HG03196 (cell line): ENCODE results near the gene NWD2.

ENCODE experiments used
- ATAC-seq: cut with Tn5 transposase; IDR thresholded peaks from one replicate; pipeline ENCODE4 v1.9.1; 2021; ENCODE audit not compliant: unreplicated experiment

NWD2 gene

GRCh38 chr4:37436546-37436945 lies 192.0 kb downstream of the NWD2 start:
- ATAC-seq: no peak

DNA sequence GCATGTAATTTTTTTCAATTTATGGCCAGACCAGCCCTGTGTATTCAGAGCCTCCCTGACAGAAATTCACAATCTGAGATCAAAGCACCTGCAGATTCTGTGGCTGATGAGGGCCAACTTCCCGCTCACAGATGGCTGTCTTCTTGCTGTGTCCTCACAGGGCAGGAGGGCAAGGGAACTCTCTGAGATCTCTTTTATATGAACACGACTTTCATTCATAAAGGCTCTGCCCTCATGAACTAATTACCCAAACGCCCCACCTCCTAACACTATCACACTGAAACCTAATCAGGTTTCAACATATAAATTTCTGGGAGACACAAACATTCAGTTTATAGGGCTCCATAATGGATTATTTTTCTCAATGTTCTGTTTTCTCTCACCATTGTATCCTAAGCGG lies 192.6 kb downstream of the NWD2 start:
- no peak for ATAC-seq

DNA sequence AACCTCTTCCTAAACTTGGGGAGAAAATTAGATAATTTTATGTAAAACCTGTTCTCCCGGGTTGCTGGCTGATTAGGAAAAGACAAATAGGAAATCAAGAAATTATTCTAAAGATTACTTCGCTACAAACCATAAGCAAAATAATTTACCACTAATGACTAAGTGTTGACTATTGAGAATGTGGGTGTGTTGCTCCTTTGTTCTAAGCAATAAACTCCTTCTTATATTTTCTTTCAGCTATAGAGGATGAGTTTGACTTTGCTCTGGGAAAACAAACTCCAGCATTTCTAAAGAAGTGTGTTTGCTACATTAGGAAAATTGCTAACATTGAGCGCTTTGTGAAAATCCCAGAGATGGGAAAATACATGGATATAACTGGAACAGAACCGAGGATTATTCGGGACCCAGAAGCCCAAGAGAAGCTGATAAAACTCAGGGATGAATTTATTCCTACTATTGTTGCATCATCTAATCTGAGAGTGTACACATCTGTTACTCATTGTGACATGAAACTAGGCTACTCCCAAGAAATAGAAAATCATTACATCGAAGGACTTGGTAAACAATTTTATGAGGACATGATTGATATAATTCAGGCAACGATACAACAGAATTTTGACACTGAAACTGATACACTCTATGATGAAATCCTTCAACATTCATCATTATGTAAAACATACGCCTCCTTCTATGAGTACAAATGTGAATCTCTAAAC lies 194.2 kb downstream of the NWD2 start:
- no peak for ATAC-seq

- no peak for ATAC-seq
Measured at GRCh38 chr4:37439809-37440474, 195.4 kb downstream of the NWD2 start.

DNA sequence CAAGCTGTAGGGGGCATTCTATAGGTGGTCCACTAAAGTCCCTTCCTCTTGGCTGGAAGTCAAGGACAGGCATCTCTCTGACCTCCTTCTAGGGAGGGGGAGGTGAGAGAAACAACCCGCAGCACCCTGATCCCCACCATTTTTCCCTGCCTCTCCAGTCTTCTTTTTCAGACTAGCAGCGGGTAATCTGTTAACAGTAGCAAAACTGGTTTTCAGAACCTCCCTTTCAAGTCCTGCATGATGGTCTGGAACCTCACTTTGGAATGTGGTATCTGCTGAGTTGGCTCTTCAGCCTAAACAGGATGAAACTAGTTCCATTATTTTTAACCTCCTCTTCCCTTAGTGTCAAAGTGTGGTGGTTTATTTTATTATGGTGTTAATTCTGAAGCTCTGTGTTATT lies 196.0 kb downstream of the NWD2 start:
- no peak for ATAC-seq

- ATAC-seq: no peak
Measured at GRCh38 chr4:37441231-37442061, 196.9 kb downstream of the NWD2 start.

DNA sequence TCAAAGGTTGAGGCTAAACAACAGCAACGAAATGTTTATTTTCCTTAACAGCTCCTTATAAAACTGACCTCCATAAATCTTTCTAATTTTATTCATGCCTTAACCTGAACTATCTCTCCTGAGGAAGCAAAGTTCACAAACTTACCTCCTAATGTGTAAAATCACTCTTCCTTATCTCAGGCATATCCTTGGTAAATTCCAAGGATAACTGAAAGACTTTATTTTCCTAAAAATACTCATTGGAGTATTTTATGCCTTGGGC lies 197.4 kb downstream of the NWD2 start:
- no peak for ATAC-seq

- no peak for ATAC-seq
Measured at GRCh38 chr4:37443137-37443536, 198.6 kb downstream of the NWD2 start.

DNA sequence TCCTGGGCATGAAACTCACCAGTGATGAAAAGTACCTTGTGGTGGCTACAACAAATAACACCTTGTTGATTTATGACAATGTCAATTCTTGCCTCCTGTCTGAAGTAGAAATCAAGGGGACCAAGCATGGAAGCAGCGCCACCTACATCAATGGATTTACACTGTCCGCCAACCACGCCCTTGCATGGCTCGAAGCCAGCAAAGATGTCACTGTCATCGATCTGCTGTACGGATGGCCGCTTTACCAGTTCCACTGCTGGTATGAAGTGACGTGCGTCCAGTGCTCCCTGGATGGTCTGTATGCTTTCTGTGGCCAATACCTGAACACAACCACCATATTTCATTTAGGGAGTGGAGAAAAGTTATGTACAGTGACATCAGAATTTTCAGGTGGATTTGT lies 200.5 kb downstream of the NWD2 start:
- ATAC-seq: no peak

DNA sequence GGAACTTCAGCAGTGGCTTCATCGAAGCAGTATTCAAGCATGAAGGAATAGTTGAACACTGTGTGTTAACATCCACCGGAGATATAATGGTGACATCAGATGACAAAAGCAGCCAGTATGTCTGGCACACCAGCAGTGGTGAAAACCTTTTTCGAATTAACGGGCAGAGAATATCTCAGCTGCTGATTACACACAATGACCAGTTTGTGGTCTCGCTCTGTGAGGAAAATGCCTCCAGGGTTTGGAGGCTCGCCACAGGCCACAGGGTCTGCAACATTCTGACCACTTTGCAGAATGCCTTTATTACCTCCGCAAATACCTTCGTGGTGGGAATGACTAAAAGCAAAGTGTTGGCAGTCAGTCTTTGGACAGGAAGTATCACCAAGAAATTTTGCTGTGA lies 201.5 kb downstream of the NWD2 start:
- ATAC-seq: no peak

DNA sequence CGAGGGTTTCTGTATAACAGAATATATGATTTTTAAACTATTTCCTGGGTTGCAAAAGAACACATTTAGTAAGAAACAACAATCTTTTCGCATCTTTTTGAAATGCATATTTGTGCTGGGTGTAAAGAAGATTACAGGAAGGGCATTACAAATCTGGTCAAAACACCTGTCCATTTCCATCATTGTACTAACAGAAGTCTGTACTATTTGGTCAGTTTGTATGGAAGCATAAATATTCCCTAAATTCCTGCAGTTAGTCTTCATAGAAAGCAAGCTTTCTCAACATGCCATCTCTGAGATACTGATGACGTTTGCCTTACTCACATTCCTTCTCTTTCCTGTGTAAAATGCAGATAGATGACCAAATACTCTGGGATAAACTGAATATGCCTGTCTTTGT lies 203.3 kb downstream of the NWD2 start:
- no peak for ATAC-seq

DNA sequence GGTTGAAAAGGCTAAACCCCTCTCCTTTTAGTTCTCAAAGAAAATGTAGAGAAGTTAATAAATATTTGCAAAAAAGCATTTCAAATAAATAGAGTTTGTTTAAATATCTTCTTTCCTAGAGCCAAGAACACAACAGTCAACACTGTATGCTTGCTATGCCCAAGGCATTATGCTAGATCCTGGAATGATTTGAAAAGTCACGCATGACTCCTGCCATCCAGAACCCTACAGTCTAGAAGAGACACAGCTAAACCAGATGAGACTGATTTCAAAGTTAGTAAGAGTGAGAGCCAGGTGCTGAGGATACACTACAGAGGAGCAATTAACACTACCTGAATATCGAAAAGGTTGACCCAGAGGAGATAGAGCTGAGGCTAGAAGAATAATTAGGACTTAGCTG lies 205.8 kb downstream of the NWD2 start:
- no peak for ATAC-seq

GRCh38 chr4:37450911-37451310 lies 206.4 kb downstream of the NWD2 start:
- ATAC-seq: no peak

DNA sequence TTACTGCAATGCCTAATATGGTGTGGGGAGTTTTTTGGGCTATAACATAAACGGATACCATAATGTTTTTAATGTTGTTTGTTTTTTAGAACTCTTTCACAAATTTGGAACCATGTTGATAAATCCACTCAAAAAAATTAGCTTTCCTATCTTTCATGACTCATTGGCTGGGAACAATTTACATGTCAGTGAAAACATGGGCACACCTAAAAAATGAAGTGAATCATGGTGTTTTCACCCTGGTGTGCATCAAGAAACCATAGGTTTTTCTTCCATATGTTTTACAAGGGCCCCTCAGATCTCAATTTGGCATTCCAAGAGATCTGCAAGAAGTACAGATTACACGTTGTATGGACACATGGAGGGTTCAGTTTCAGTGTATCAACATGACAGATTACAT lies 207.1 kb downstream of the NWD2 start:
- ATAC-seq: no peak

- ATAC-seq: peak; percentile 77
Measured at GRCh38 chr4:37452952-37453280, 208.4 kb downstream of the NWD2 start.

DNA sequence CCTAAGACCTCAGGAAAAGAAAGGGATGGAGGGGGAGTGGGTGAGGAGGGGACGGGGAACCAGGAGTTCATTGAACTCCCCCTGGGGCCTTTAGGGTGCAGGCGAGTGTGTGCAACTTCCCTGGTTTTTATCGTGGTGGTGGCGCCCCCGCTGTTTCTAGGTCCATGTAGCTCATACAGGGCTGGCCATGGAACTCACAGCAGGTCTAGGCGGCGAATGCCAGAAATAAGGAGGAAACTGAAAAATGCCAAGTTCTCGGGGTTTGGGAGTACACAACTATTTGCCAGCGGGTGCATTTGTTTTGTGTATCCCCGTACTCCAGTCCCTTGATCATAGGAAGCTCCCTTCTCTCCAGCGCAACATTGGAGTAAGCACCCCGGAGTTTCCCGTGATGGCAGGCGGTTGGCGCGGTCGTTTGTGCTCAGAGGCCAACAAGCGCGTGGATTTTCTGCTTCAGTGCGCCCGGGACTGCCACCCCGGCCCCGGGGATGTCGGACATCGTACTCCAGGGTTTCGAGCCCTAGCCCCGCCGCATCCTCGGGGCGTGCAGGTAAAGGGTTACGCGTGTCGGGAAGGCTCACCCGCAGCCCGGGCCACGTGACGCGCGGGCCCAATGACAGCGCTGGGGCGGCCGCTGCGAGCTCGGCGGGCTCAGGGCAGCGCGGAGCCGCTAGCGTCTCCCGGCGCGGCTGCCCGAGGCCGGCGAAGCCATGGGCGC lies 208.9 kb downstream of the NWD2 start:
- peak; percentile 53 for ATAC-seq

DNA sequence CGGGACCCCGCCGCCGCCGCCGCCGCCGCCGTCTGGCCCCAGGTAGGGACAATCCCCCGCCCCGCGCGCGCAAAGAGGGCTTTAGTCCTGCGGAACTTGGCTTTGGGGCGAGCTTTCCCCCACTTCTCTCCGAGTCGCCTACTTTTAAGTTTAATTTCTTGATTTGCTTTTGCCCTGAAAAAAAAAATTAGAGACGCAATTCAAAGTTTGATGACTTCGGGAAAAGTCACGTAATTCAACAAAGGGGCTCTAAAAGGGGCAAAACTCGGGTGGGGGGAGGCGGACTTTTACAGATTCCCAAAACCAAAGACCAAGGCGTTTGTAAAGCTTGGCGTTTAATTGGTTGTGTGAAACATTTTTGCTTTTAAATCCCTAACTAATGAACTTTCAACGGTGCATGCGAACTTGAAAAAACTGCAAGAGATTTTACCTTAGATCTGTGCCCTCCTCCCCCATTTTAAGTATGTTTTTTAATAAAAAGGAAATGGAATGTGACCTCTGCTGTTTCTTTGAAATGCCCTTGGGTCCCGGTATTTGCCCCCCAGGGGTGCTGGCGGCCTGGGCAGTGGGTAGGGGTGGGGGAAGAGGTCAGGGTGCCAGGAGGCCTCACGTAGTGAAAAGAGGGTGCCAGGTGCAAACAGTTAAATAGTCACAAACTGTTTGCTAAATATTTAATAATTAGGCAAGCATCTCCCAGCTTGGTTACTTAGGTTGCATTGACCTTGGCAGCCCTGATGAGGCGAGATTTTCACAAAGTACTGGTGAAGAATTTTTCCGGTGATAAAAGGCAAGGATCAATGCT lies 209.7 kb downstream of the NWD2 start:
- ATAC-seq: no peak

- no peak for ATAC-seq
Measured at GRCh38 chr4:37455301-37456131, 211.0 kb downstream of the NWD2 start.

DNA sequence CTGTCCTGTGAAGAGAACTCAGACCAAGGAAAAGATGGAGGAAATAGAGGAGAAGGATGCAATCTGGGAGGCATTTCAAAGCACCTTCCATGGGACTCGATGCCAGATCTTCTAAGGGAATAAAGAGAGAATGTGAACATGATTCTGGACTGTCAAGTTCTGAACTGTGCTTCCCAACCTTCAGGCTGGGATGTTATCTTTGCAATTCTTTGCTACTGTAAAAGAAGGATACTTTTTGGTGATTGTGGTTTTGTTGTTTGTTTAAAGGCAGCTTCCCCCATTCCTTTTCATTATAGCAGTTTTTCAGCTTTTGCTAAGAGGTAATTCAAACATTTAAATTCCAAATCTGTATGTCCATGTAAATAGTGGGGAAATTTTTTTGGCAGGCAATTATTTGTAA lies 217.3 kb downstream of the NWD2 start:
- ATAC-seq: no peak
